ENCODE data around the gene CASD1. TPM values are rescaled to one million over a fixed set of nuclear protein-coding genes. Genes with fewer than 3 reads are reported as not detected.

Gene CASD1
- total RNA-seq, 2 experiments from 2014 or later: 10.6 to 13.8 TPM

DNA sequence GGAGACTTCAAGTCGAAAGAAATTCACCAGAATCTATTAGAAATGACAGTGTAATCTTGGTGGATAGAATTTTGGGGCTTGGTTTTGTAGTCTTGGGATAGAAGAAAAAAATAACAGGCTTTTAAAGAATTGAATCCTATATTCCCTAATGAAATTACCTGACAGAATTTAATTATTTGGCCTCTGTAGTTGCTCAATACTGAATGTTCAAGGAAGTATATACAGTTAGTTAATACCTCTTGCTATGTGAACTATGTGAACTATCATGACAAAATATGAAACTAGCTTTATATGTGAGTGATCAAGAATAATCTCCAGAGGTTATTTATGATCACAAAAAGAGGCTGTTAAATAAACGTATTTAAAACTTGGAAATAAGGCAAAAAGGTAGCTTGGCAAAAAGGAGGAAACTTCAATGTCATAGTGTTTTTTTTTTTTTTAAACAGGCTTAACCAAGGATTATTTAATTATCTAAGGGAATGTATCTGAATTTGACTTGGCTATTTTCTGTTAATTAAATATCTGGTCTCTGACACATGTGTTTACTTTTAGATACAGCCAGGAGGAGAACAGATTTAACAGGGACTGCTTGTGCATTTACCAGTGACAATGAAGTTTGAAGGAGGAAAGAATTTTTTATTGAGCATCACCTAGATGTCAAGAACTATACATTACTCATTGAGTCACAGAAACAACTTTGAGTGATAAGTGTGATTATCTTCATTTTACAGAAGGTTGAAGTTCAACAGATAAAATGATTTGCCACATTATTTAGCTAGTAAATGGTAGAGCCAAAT, 11.5 kb upstream of the CASD1 start:
- POLR2A ChIA-PET: no interaction called here

GRCh38 chr7:94498918-94499317, 10.7 kb upstream of the CASD1 start:
- Mint-ChIP-seq H3K9me3 (ENCODE audit: insufficient read depth) (no peaks in the 10 kb centered on the region), H3K4me3 (no peak overlapping the region), H3K4me1 (ENCODE audit: low read depth) (no peaks in the 10 kb centered on the region), H3K27ac (no peak overlapping the region), H3K27me3 (ENCODE audit: low read depth) (peaks cover 22% of the 10 kb centered on the region), H3K36me3 (ENCODE audit: low read depth) (no peaks in the 10 kb centered on the region)
- no peak for DNase-seq
- ChIA-PET CTCF (no interaction called here), POLR2A (no interaction called here)
- ATAC-seq: no peak

More for the DNA sequence above, 11.5 kb upstream of the CASD1 start:
- no peak overlapping the region for H3K4me3 Mint-ChIP-seq
- H3K9me3 Mint-ChIP-seq (ENCODE audit: insufficient read depth): no peaks in the 10 kb centered on the region
- DNase-seq (no peak), ATAC-seq (no peak)
- no peaks in the 10 kb centered on the region for H3K36me3 Mint-ChIP-seq (ENCODE audit: low read depth)
- H3K27me3 Mint-ChIP-seq (ENCODE audit: low read depth): peaks cover 22% of the 10 kb centered on the region
- H3K4me1 Mint-ChIP-seq (ENCODE audit: low read depth): no peaks in the 10 kb centered on the region
- no peak overlapping the region for H3K27ac Mint-ChIP-seq
- CTCF ChIA-PET: no interaction called here

DNA sequence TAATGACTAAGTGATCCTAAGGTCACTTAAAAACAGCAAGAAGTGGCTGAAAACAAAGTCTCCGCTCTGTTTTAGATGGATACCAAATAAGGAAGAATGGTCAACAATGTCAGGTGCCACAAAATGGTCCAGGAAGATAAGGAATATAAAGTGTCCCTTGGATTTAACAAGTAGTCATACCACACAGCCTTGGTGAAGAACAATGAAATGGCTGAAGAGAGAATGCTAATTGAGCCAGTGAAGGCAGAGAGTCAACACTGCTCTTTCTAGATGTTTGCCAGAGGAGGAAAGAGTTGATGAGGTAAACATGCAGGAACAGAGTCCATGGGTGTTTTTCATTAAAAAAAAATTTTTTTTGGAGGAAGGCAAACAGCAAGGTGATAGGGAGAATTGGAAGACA, 2.1 kb upstream of the CASD1 start:
- Mint-ChIP-seq H3K27ac (no peak overlapping the region), H3K4me3 (no peak overlapping the region), H3K9me3 (ENCODE audit: insufficient read depth) (no peaks in the 10 kb centered on the region), H3K4me1 (ENCODE audit: low read depth) (peaks cover 25% of the 10 kb centered on the region), H3K36me3 (ENCODE audit: low read depth) (peaks cover 9% of the 10 kb centered on the region), H3K27me3 (ENCODE audit: low read depth) (no peaks in the 10 kb centered on the region)
- no peak for ATAC-seq
- CTCF ChIA-PET: no interaction called here
- POLR2A ChIA-PET: no interaction called here
- DNase-seq: no peak

- ATAC-seq: no peak
- H3K27ac Mint-ChIP-seq: no peak overlapping the region
Observed at GRCh38 chr7:94507962-94508361, 1.6 kb upstream of the CASD1 start.

DNA sequence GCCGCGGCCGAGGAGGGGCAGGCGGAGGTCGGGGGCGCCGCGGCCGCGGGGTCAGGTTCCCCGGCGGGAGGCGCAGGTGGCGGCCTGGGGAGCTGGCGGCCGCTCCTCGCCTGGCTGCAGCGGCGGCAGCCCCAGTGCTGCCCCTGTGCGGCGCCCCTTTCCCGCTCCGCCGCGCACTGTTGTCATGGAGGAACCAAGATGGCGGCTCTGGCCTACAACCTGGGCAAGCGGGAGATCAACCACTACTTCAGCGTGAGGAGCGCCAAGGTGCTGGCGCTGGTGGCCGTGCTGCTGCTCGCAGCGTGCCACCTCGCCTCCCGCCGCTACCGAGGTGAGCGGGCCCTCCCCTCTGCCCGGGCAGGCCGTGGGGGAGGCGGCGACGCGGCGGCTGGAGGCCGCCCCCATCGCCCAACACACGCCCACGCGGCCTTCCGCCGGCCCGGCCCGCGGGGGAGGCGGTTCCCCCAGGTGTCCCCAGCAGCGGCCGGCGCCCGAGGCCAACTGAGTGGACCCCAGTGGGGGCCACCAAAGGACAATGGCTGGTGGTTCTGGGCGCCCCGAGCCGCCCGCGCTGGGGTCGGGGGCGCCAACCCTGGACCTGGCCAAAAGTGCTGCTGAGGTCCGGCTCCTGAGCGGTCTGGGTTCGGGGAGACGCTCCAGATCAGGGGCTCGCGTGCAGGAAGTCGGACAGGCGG, 425 bp downstream of the CASD1 start:
- CTCF ChIA-PET: interaction anchor here (1.0 kb wide), 1 partner anchor 61 kb away, joined by 3 read pairs; no protein-coding TSS in a partner anchor
- Mint-ChIP-seq H3K9me3 (ENCODE audit: insufficient read depth) (no peaks in the 10 kb centered on the region), H3K4me3 (peak overlapping the region; percentile 89), H3K27ac (peak overlapping the region; percentile 93), H3K4me1 (ENCODE audit: low read depth) (peaks cover 41% of the 10 kb centered on the region), H3K36me3 (ENCODE audit: low read depth) (peaks cover 20% of the 10 kb centered on the region), H3K27me3 (ENCODE audit: low read depth) (no peaks in the 10 kb centered on the region)
- DNase-seq (peak; percentile 75), ATAC-seq (peak; percentile 87)
- POLR2A ChIA-PET: interaction anchor here (1.0 kb wide), 1 partner anchor 1005 kb away, joined by 3 read pairs; no protein-coding TSS in a partner anchor

More at GRCh38 chr7:94507962-94508361, 1.6 kb upstream of the CASD1 start:
- ChIA-PET POLR2A (no interaction called here), CTCF (no interaction called here)
- H3K4me3 Mint-ChIP-seq: no peak overlapping the region
- no peak for DNase-seq
- peaks cover 30% of the 10 kb centered on the region for H3K4me1 Mint-ChIP-seq (ENCODE audit: low read depth)
- no peaks in the 10 kb centered on the region for H3K27me3 Mint-ChIP-seq (ENCODE audit: low read depth)
- H3K9me3 Mint-ChIP-seq (ENCODE audit: insufficient read depth): no peaks in the 10 kb centered on the region
- peaks cover 13% of the 10 kb centered on the region for H3K36me3 Mint-ChIP-seq (ENCODE audit: low read depth)

GRCh38 chr7:94510582-94511496, 1.2 kb downstream of the CASD1 start:
- Mint-ChIP-seq H3K36me3 (ENCODE audit: low read depth) (peaks cover 20% of the 10 kb centered on the region), H3K27ac (peak overlapping the region; percentile 93), H3K4me3 (peak overlapping the region; percentile 89), H3K27me3 (ENCODE audit: low read depth) (no peaks in the 10 kb centered on the region), H3K4me1 (ENCODE audit: low read depth) (peaks cover 44% of the 10 kb centered on the region), H3K9me3 (ENCODE audit: insufficient read depth) (no peaks in the 10 kb centered on the region)
- ChIA-PET CTCF (interaction anchor here (1.0 kb wide), 1 partner anchor 61 kb away, joined by 3 read pairs; no protein-coding TSS in a partner anchor), POLR2A (no interaction called here)
- DNase-seq: peak; percentile 52
- ATAC-seq: peak; percentile 9

- CTCF ChIA-PET: interaction anchor here (0.6 kb wide), 1 partner anchor 32 kb away, joined by 3 read pairs; no protein-coding TSS in a partner anchor
- Mint-ChIP-seq H3K36me3 (ENCODE audit: low read depth) (peaks cover 20% of the 10 kb centered on the region), H3K27ac (no peak overlapping the region), H3K27me3 (ENCODE audit: low read depth) (no peaks in the 10 kb centered on the region), H3K9me3 (ENCODE audit: insufficient read depth) (no peaks in the 10 kb centered on the region), H3K4me3 (peak overlapping the region; percentile 12), H3K4me1 (ENCODE audit: low read depth) (peaks cover 48% of the 10 kb centered on the region)
- ATAC-seq (no peak), DNase-seq (no peak)
- POLR2A ChIA-PET: no interaction called here
Observed at GRCh38 chr7:94511718-94512117, 2.1 kb downstream of the CASD1 start.

- ATAC-seq (no peak), DNase-seq (no peak)
- CTCF ChIA-PET: interaction anchor here (1.3 kb wide), 1 partner anchor 64 kb away, joined by 4 read pairs; no protein-coding TSS in a partner anchor
- H3K4me1 Mint-ChIP-seq (ENCODE audit: low read depth): peaks cover 48% of the 10 kb centered on the region
- H3K9me3 Mint-ChIP-seq (ENCODE audit: insufficient read depth): no peaks in the 10 kb centered on the region
- H3K36me3 Mint-ChIP-seq (ENCODE audit: low read depth): peaks cover 22% of the 10 kb centered on the region
- no peak overlapping the region for H3K4me3 Mint-ChIP-seq
- POLR2A ChIA-PET: no interaction called here
- H3K27me3 Mint-ChIP-seq (ENCODE audit: low read depth): no peaks in the 10 kb centered on the region
- no peak overlapping the region for H3K27ac Mint-ChIP-seq
Observed at GRCh38 chr7:94512735-94513564, 3.3 kb downstream of the CASD1 start.

DNA sequence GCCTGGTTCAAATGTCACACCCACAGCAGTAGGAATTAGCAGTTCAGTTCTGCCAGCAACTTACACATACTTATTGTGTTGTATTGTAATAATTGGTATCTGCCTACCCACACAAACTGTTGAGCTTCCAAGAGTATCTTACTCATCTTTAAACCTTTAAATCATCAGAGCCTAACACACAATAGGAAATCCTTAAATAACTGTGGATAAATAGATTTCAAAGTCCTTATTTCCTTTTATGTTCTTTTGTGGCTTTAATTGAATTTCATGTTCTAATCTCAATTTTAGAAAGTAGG, 3.9 kb downstream of the CASD1 start:
- ChIA-PET CTCF (interaction anchor here (1.3 kb wide), 1 partner anchor 64 kb away, joined by 4 read pairs; no protein-coding TSS in a partner anchor), POLR2A (no interaction called here)
- H3K4me3 Mint-ChIP-seq: no peak overlapping the region
- peaks cover 25% of the 10 kb centered on the region for H3K36me3 Mint-ChIP-seq (ENCODE audit: low read depth)
- no peaks in the 10 kb centered on the region for H3K9me3 Mint-ChIP-seq (ENCODE audit: insufficient read depth)
- no peak for DNase-seq
- ATAC-seq: no peak
- H3K4me1 Mint-ChIP-seq (ENCODE audit: low read depth): peaks cover 46% of the 10 kb centered on the region
- H3K27me3 Mint-ChIP-seq (ENCODE audit: low read depth): no peaks in the 10 kb centered on the region
- no peak overlapping the region for H3K27ac Mint-ChIP-seq

- DNase-seq: no peak
Observed at GRCh38 chr7:94514140-94514889, 4.7 kb downstream of the CASD1 start.

More at GRCh38 chr7:94514140-94514889, 4.7 kb downstream of the CASD1 start:
- no peaks in the 10 kb centered on the region for H3K27me3 Mint-ChIP-seq (ENCODE audit: low read depth)
- ChIA-PET CTCF (no interaction called here), POLR2A (interaction anchor here (0.6 kb wide), 1 partner anchor 405 kb away, joined by 4 read pairs; no protein-coding TSS in a partner anchor)
- H3K36me3 Mint-ChIP-seq (ENCODE audit: low read depth): peaks cover 25% of the 10 kb centered on the region
- H3K4me1 Mint-ChIP-seq (ENCODE audit: low read depth): peaks cover 41% of the 10 kb centered on the region
- no peaks in the 10 kb centered on the region for H3K9me3 Mint-ChIP-seq (ENCODE audit: insufficient read depth)
- H3K27ac Mint-ChIP-seq: no peak overlapping the region
- ATAC-seq: no peak
- H3K4me3 Mint-ChIP-seq: no peak overlapping the region

Measured in activated CD8-positive, alpha-beta T cell treated with anti-CD3 and anti-CD28 coated beads, Interleukin-2, amount 10 ng/mL, durations not matched to agents 7 days and 5 days (primary cell).